Measurements from ENCODE around the gene GTF2A2.

Gene GTF2A2

GRCh38 chr15:59609730-59610712, 47.3 kb downstream of the GTF2A2 start:
- no peak for TF ChIP-seq CTCF (IDR thresholded peaks at IDR 0.05; ENCODE audit: insufficient read depth, low read depth, low read length, missing control alignments)
- DNase-seq (ENCODE audit: low read depth) = no peak
- no peak overlapping the region for H3K4me3 ChIP-seq (ENCODE audit: low read depth, low read length)

- TF ChIP-seq CTCF (IDR thresholded peaks at IDR 0.05; ENCODE audit: insufficient read depth, low read depth, low read length, missing control alignments) = no peak
- no peak overlapping the region for H3K4me3 ChIP-seq (ENCODE audit: low read depth, low read length)
- no peak for DNase-seq (ENCODE audit: low read depth)
Observed at GRCh38 chr15:59605994-59606393, 51.3 kb downstream of the GTF2A2 start.

- no peak for DNase-seq (ENCODE audit: low read depth)
- TF ChIP-seq CTCF (IDR thresholded peaks at IDR 0.05; ENCODE audit: insufficient read depth, low read depth, low read length, missing control alignments) = no peak
- no peak overlapping the region for H3K4me3 ChIP-seq (ENCODE audit: low read depth, low read length)
Observed at GRCh38 chr15:59598461-59598860, 58.9 kb downstream of the GTF2A2 start.

- H3K4me3 ChIP-seq (ENCODE audit: low read depth, low read length) = no peak overlapping the region
- no peak for DNase-seq (ENCODE audit: low read depth)
- TF ChIP-seq CTCF (IDR thresholded peaks at IDR 0.05; ENCODE audit: insufficient read depth, low read depth, low read length, missing control alignments) = no peak
Observed at GRCh38 chr15:59596640-59597039, 60.7 kb downstream of the GTF2A2 start.

- H3K4me3 ChIP-seq (ENCODE audit: low read depth, low read length) = no peak overlapping the region
- no peak for TF ChIP-seq CTCF (IDR thresholded peaks at IDR 0.05; ENCODE audit: insufficient read depth, low read depth, low read length, missing control alignments)
- no peak for DNase-seq (ENCODE audit: low read depth)
Observed at GRCh38 chr15:59595434-59595915, 61.8 kb downstream of the GTF2A2 start.

- DNase-seq (ENCODE audit: low read depth) = no peak
- no peak for TF ChIP-seq CTCF (IDR thresholded peaks at IDR 0.05; ENCODE audit: insufficient read depth, low read depth, low read length, missing control alignments)
Observed at GRCh38 chr15:59594991-59595390, 62.3 kb downstream of the GTF2A2 start.

More at GRCh38 chr15:59594991-59595390, 62.3 kb downstream of the GTF2A2 start:
- no peak overlapping the region for H3K4me3 ChIP-seq (ENCODE audit: low read depth, low read length)
